ENCODE results near the gene CAV2.

DNA sequence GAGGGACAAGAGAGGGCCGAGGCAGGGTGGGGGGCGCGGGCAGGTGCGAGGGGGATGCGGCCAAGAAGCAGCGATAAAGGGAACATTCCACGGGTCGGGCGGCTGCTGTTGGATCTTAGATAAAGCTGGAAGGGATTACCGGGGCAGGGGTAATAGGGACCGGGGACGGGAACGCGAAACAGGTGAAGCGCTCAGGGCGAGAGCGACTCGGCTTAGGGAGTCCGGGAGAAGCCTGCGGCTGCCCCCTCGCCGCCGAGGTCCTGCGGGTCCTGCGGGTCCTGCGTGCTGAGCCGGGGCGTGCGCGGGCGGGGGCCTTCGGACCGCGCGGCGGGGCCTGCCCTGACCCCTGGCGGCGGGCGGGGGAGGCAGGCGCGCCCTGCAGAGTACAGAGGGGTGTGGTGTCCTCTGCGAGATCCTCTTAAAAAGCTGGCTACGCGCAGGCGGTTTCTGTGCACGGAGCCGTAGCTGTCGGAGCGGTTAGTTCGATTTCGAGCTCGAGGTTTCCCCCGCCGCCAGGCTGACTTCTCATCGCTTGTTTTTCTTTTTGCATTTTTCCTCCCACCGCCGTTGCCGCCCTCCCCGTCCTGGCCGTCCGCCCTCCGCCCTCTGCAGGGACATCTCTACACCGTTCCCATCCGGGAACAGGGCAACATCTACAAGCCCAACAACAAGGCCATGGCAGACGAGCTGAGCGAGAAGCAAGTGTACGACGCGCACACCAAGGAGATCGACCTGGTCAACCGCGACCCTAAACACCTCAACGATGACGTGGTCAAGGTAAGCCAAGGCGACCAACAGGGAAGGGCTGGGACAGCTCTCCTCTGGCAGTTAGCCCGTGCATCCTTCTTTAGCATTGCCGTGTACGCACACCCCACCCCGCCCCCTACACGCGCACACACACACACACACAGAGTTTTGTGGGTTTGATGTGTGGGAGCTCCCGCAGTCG lies 26.6 kb downstream of the CAV2 start:
- TF ChIP-seq CTCF (IDR thresholded peaks at IDR 0.05) (peak; percentile 99), ZFX (IDR thresholded peaks at IDR 0.05; ENCODE audit: borderline replicate concordance) (no peak)
